ENCODE measurements around the gene MCM9. TPM values are rescaled to one million over a fixed set of nuclear protein-coding genes. Genes with fewer than 3 reads are reported as not detected.

MCM9 gene
- total and polyA plus RNA-seq, 2 donors (not counting 1 experiment from before 2014, with no cell fraction given) = 1.2 to 9.6 TPM

DNA sequence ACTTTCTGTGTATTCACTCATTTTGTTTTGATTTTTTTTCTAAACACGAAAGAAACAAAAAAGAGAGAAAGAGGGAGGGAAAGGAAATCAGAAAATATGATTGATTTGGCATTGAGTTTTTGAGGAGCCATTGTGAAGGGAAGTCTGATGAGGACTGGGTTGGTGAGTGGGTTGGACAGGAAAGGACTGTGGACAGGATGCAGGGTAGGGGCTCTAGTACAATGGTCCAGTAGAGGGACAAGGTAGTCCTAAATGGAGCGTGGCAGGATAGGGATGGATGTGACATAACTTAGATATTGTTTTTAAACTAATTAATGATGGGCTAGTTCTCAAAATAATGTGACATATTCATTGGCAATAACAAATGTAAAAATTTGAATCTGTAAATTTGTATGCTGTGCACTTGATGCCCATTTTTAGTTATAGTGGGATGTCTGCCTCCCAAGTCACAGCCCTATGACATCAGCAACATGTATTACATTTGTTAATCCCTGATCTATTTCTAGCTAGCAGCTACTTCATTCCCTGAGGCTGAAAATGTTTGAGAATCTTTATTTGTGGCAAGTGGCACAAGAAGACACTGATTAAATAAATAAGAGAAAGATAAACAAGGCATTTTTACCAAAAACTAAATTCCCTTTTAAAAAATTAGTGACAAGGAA is 105.0 kb downstream of the MCM9 start:
- Histone ChIP-seq H4K20me1 (ENCODE audit: control insufficient read depth, extremely low read depth, insufficient read depth, low read length) (no peaks in the 10 kb centered on the region), H3K27me3 (ENCODE audit: control insufficient read depth, insufficient read depth, low read length) (no peaks in the 10 kb centered on the region), H3K4me2 (ENCODE audit: extremely low read depth, insufficient read depth, low read length) (no peak overlapping the region), H3K4me3 (replicated peaks in 1 of 4; ENCODE audit: control extremely low read depth in 1 of 4, insufficient read depth in 1 of 4, low read depth in 3 of 4, low read length in 4 of 4) (no peak overlapping the region), H3K36me3 (ENCODE audit: control insufficient read depth, insufficient read depth, low read length) (no peaks in the 10 kb centered on the region), H3K79me2 (ENCODE audit: control insufficient read depth, insufficient read depth, low read length) (no peaks in the 10 kb centered on the region), H2AFZ (ENCODE audit: low read length) (no peak overlapping the region), H3K4me1 (ENCODE audit: control insufficient read depth, extremely low read depth, insufficient read depth, low read length) (no peaks in the 10 kb centered on the region), H3K9ac (ENCODE audit: insufficient read depth, low read length) (no peak overlapping the region), H3K9me3 (ENCODE audit: control insufficient read depth, insufficient read depth, low read depth, low read length) (no peaks in the 10 kb centered on the region), H3K27ac (ENCODE audit: insufficient read depth, low read length) (no peak overlapping the region)
- TF ChIP-seq, protein P1, sequence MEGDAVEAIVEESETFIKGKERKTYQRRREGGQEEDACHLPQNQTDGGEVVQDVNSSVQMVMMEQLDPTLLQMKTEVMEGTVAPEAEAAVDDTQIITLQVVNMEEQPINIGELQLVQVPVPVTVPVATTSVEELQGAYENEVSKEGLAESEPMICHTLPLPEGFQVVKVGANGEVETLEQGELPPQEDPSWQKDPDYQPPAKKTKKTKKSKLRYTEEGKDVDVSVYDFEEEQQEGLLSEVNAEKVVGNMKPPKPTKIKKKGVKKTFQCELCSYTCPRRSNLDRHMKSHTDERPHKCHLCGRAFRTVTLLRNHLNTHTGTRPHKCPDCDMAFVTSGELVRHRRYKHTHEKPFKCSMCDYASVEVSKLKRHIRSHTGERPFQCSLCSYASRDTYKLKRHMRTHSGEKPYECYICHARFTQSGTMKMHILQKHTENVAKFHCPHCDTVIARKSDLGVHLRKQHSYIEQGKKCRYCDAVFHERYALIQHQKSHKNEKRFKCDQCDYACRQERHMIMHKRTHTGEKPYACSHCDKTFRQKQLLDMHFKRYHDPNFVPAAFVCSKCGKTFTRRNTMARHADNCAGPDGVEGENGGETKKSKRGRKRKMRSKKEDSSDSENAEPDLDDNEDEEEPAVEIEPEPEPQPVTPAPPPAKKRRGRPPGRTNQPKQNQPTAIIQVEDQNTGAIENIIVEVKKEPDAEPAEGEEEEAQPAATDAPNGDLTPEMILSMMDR (conservative IDR thresholded peaks at IDR 0.05 in 1 of 2, IDR thresholded peaks at IDR 0.05 in 1 of 2; ENCODE audit: low read depth in 1 of 2, low read length in 2 of 2) = no peak
- no peak for TF ChIP-seq EZH2 (IDR thresholded peaks at IDR 0.05; ENCODE audit: low read length, missing control alignments)
- DNase-seq (ENCODE audit: low read depth in 2 of 2) = no peak

DNA sequence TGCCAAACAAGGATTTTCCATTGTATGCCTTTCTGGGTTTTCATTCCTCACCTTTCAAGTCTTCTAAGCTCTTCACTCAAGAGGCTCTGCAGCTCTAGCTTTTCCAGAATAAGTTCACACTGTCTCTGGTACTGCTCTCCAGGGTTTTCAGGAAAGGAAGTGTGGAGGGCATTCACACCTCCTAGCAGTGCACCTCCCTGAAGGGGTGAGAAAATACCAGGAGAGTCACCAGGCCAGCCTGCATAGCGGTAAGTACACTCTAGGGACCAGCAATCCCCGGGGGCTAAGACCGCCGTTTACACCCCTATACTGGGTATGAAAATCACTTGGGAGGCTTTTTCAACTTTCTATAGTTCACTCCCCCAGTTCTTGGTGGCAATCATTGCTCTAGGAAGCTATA is 108.9 kb downstream of the MCM9 start:
- Histone ChIP-seq H3K9ac (ENCODE audit: insufficient read depth, low read length) (no peak overlapping the region), H4K20me1 (ENCODE audit: control insufficient read depth, extremely low read depth, insufficient read depth, low read length) (no peaks in the 10 kb centered on the region), H3K27me3 (ENCODE audit: control insufficient read depth, insufficient read depth, low read length) (no peaks in the 10 kb centered on the region), H3K36me3 (ENCODE audit: control insufficient read depth, insufficient read depth, low read length) (no peaks in the 10 kb centered on the region), H2AFZ (ENCODE audit: low read length) (no peak overlapping the region), H3K4me3 (replicated peaks in 1 of 4; ENCODE audit: control extremely low read depth in 1 of 4, insufficient read depth in 1 of 4, low read depth in 3 of 4, low read length in 4 of 4) (no peak overlapping the region), H3K79me2 (ENCODE audit: control insufficient read depth, insufficient read depth, low read length) (no peaks in the 10 kb centered on the region), H3K27ac (ENCODE audit: insufficient read depth, low read length) (no peak overlapping the region), H3K4me1 (ENCODE audit: control insufficient read depth, extremely low read depth, insufficient read depth, low read length) (no peaks in the 10 kb centered on the region), H3K9me3 (ENCODE audit: control insufficient read depth, insufficient read depth, low read depth, low read length) (no peaks in the 10 kb centered on the region), H3K4me2 (ENCODE audit: extremely low read depth, insufficient read depth, low read length) (no peak overlapping the region)
- no peak for DNase-seq (ENCODE audit: low read depth in 2 of 2)
- TF ChIP-seq, protein P1 (conservative IDR thresholded peaks at IDR 0.05 in 1 of 2, IDR thresholded peaks at IDR 0.05 in 1 of 2; ENCODE audit: low read depth in 1 of 2, low read length in 2 of 2) = no peak
- no peak for TF ChIP-seq EZH2 (IDR thresholded peaks at IDR 0.05; ENCODE audit: low read length, missing control alignments)

DNA sequence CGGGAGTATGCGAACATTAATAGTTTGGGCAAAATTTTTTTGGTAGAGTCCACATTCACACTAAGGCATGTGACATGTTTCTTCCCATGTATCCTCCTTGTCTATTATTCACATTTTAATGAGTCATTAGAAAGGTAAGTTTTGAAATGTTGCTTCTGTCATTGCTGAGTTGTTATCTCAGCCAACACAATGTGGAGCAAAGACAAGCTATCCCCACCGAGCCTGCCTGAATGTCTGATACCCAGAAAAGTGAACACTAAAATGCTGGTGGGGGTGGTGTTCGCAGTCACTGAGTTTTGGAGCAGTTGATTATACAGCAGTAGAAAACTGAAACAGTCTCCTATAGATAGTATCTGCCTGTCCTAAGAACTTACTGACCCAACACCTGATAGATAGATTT is 109.3 kb downstream of the MCM9 start:
- Histone ChIP-seq H3K79me2 (ENCODE audit: control insufficient read depth, insufficient read depth, low read length) (no peaks in the 10 kb centered on the region), H3K9me3 (ENCODE audit: control insufficient read depth, insufficient read depth, low read depth, low read length) (no peaks in the 10 kb centered on the region), H3K4me2 (ENCODE audit: extremely low read depth, insufficient read depth, low read length) (no peak overlapping the region), H3K36me3 (ENCODE audit: control insufficient read depth, insufficient read depth, low read length) (no peaks in the 10 kb centered on the region), H3K9ac (ENCODE audit: insufficient read depth, low read length) (no peak overlapping the region), H2AFZ (ENCODE audit: low read length) (no peak overlapping the region), H3K4me3 (replicated peaks in 1 of 4; ENCODE audit: control extremely low read depth in 1 of 4, insufficient read depth in 1 of 4, low read depth in 3 of 4, low read length in 4 of 4) (no peak overlapping the region), H3K27me3 (ENCODE audit: control insufficient read depth, insufficient read depth, low read length) (no peaks in the 10 kb centered on the region), H3K27ac (ENCODE audit: insufficient read depth, low read length) (no peak overlapping the region), H3K4me1 (ENCODE audit: control insufficient read depth, extremely low read depth, insufficient read depth, low read length) (no peaks in the 10 kb centered on the region), H4K20me1 (ENCODE audit: control insufficient read depth, extremely low read depth, insufficient read depth, low read length) (no peaks in the 10 kb centered on the region)
- no peak for DNase-seq (ENCODE audit: low read depth in 2 of 2)
- TF ChIP-seq, protein P1 (conservative IDR thresholded peaks at IDR 0.05 in 1 of 2, IDR thresholded peaks at IDR 0.05 in 1 of 2; ENCODE audit: low read depth in 1 of 2, low read length in 2 of 2) = no peak
- no peak for TF ChIP-seq EZH2 (IDR thresholded peaks at IDR 0.05; ENCODE audit: low read length, missing control alignments)
